ENCODE data around the gene ZNF556. TPM values are rescaled to one million over a fixed set of nuclear protein-coding genes. Genes with fewer than 3 reads are reported as not detected.
A peak's percentile ranks its signal among the peaks of the same experiment; 100 is the strongest.
"Not testable (repeated sequence)": the region's sequence is repeated elsewhere in the genome, so short reads cannot be mapped to it uniquely, and the experiment has no call there.

ZNF556 gene
- total RNA-seq, 1 donor from 2014 or later, result not detected

DNA sequence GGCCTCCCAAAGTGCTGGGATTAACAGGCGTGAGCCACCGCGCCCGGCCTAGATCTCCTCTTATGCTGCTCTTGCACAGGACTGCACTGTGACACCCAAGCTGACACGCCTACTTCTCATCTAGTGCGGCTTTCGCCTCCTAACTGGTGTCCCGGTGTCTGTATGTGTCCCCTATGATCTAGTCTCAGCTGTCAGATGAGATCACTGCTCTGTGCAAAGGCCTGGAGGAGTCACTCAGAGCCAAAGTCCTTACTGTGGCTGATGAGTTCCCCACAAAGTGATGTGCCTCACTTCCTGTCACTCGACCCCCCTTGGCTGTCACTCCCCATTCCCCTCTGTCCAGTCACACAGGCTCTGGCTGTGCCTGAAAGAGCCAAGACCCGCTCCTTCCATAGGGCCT is 2.5 kb downstream of the ZNF556 start:
- no peaks in the 10 kb centered on the region for H3K36me3 ChIP-seq
- intact Hi-C loops (cut with DNase I), result loop anchor here (5.0 kb wide), 1 partner anchor 217 kb away; no protein-coding TSS in a partner anchor
- H3K4me3 ChIP-seq, result no peak overlapping the region
- DNase-seq (ENCODE audit: low spot score in 2 of 2), result no peak
- H3K9me3 ChIP-seq, result no peaks in the 10 kb centered on the region
- H3K27me3 ChIP-seq, result no peaks in the 10 kb centered on the region
- no peaks in the 10 kb centered on the region for H3K4me1 ChIP-seq
- TF ChIP-seq, protein P1, sequence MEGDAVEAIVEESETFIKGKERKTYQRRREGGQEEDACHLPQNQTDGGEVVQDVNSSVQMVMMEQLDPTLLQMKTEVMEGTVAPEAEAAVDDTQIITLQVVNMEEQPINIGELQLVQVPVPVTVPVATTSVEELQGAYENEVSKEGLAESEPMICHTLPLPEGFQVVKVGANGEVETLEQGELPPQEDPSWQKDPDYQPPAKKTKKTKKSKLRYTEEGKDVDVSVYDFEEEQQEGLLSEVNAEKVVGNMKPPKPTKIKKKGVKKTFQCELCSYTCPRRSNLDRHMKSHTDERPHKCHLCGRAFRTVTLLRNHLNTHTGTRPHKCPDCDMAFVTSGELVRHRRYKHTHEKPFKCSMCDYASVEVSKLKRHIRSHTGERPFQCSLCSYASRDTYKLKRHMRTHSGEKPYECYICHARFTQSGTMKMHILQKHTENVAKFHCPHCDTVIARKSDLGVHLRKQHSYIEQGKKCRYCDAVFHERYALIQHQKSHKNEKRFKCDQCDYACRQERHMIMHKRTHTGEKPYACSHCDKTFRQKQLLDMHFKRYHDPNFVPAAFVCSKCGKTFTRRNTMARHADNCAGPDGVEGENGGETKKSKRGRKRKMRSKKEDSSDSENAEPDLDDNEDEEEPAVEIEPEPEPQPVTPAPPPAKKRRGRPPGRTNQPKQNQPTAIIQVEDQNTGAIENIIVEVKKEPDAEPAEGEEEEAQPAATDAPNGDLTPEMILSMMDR (IDR thresholded peaks at IDR 0.05), result no peak
- no peak overlapping the region for H3K27ac ChIP-seq

DNA sequence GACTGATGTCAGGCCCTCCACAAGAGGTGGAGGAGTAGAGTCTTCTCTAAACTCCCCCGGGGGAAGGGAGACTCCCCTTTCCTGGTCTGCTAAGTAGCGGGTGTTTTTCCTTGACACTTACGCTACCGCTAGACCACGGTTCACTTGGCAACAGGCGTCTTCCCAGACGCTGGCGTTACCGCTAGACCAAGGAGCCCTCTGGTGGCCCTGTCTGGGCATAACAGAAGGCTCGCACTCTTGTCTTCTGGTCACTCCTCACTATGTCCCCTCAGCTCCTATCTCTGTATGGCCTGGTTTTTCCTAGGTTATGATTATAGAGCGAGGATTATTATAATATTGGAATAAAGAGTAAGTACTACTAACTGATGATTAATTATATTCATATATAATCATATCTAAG is 5.0 kb downstream of the ZNF556 start:
- TF ChIP-seq, protein P1 (IDR thresholded peaks at IDR 0.05), result peak in 2 of 3 experiments; percentile 24 to 39
- H3K9me3 ChIP-seq, result peaks cover 0 to 15% of the 10 kb centered on the region in 2 donors
- not testable (repeated sequence) for H3K27me3 ChIP-seq; H3K27ac ChIP-seq; H3K36me3 ChIP-seq; H3K4me1 ChIP-seq; H3K4me3 ChIP-seq; DNase-seq (ENCODE audit: low spot score in 2 of 2)
- intact Hi-C loops (cut with DNase I), result loop anchor here (5.0 kb wide), 1 partner anchor 220 kb away; no protein-coding TSS in a partner anchor

DNA sequence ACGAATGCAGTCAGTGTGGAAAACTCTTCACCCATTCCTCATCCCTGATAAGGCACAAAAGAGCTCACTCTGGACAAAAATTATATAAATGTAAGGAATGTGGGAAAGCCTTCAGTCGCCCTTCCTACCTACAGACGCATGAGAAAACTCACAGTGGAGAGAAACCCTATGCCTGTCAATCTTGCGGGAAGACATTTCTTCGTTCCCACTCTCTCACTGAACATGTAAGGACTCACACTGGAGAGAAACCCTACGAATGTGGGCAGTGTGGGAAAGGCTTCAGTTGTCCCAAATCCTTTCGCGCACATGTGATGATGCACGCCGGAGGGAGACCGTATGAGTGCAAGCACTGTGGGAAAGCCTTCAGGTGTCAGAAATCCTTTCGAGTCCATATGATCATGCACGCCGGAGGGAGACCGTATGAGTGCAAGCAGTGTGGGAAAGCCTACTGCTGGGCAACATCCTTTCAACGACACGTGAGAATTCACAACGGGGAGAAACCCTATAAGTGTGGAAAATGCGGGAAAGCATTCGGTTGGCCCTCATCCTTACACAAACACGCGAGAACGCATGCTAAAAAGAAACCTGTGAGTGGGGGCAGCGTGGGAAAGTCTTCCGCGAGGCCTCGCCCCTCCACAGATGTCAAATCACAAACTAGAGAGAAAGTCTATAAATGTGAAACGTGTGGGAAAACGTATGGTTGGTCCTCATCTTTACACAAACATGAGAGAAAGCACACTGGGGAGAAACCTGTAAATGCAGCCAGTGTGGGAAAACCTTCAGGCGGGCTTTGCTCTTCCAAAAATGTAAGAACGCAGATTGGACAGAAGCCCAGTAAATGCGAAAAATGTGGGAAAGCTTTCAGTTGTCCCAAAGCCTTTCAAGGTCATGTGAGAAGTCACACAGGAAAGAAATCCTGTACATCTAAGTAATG is 10.5 kb downstream of the ZNF556 start:
- intact Hi-C loops (cut with DNase I), result no loop called here
- Histone ChIP-seq H3K4me3 (no peak overlapping the region), H3K27me3 (no peaks in the 10 kb centered on the region), H3K27ac (no peak overlapping the region), H3K9me3 (peaks cover 10 to 30% of the 10 kb centered on the region in 2 donors), H3K36me3 (no peaks in the 10 kb centered on the region), H3K4me1 (no peaks in the 10 kb centered on the region)
- TF ChIP-seq, protein P1 (IDR thresholded peaks at IDR 0.05), result no peak
- no peak for DNase-seq (ENCODE audit: low spot score in 2 of 2)

DNA sequence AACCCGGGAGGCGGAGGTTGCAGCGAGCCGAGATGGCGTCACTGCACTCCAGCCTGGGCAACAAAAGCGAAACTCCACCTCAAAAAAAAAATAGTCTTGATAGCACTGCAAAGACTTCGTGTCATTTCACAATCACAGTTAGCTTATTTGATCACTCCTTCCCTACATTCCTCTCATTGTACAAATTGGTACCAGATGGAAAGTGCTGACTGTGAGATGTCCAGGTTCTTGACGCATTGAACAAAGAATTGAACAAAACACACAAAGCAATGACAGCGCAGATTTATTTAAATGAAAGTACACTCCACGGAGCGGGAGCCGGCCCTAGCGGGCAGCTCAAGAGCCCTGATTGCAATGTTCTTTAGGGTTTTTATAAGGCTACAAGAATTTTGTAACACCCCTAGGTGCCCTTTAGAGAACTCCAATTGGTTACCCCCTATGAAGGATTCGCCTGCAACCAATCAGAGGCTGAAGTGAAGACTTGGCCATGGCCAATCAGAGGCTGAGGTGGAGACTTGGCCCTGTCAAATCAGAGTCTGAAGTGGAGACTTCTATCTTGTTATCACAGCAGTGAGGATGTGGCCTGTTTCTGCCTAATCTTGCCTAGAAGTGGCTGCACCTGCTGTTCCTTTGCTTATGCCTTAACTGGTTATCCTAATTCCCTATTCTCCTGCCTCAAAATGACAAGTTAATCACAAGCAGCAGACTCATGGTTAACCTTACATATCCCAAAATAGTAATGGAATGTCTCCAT is 16.7 kb downstream of the ZNF556 start:
- DNase-seq (ENCODE audit: low spot score in 2 of 2), result no peak

DNA sequence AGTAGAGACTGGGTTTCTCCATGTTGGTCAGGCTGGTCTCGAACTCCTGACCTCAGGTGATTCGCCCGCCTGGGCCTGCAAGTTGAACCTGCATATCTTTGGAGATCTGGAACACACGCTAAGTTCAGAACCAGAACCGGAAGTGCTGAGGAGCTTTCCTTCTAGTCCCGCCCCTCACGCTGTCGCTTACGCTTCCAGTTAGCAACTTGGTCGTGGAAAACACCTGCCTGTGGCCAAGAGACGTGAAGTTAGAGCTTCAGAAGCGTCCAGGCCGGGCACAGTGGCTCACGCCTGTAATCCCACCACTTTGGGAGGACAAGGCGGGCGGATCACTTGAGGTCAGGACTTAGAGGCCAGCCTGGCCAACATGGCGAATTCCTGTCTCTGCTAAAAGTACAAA is 18.6 kb downstream of the ZNF556 start:
- TF ChIP-seq, protein P1 (IDR thresholded peaks at IDR 0.05), result no peak
- H3K36me3 ChIP-seq, result no peaks in the 10 kb centered on the region
- H3K4me3 ChIP-seq, result no peak overlapping the region
- intact Hi-C loops (cut with DNase I), result no loop called here
- no peaks in the 10 kb centered on the region for H3K27me3 ChIP-seq
- H3K27ac ChIP-seq, result no peak overlapping the region
- no peaks in the 10 kb centered on the region for H3K4me1 ChIP-seq
- H3K9me3 ChIP-seq, result no peaks in the 10 kb centered on the region
- no peak for DNase-seq (ENCODE audit: low spot score in 2 of 2)

More for the DNA sequence above, 16.7 kb downstream of the ZNF556 start:
- no peaks in the 10 kb centered on the region for H3K27me3 ChIP-seq
- intact Hi-C loops (cut with DNase I), result no loop called here
- TF ChIP-seq, protein P1 (IDR thresholded peaks at IDR 0.05), result no peak
- H3K27ac ChIP-seq, result no peak overlapping the region
- H3K9me3 ChIP-seq, result no peaks in the 10 kb centered on the region
- no peaks in the 10 kb centered on the region for H3K4me1 ChIP-seq
- no peaks in the 10 kb centered on the region for H3K36me3 ChIP-seq
- no peak overlapping the region for H3K4me3 ChIP-seq
